T47D (cell line): Measurements from ENCODE around the gene EPB41L2.
"Not testable (repeated sequence)": the region's sequence is repeated elsewhere in the genome, so short reads cannot be mapped to it uniquely, and the experiment has no call there.

Experiments
- DNase-seq, 2 experiments: peaks; one replicate each; pipeline versions ENCODE4 v3.0.0 to v3.0.0-alpha.2; 2011 to 2012; ENCODE audit warnings: low read depth in 1 of 2, low spot score in 1 of 2
- JUND ChIP-seq: IDR thresholded peaks from 2 replicates; pipeline ENCODE4 v1.6.1; 2012; ENCODE audit warnings: low read depth
- in situ Hi-C: cut with HindIII; loops from 2 replicates; pipeline ENCODE4 v1.10.0; 2016; ENCODE audit warnings: low sequenced_read_pairs, low pct_unique_long_range_greater_than_20kb

The EPB41L2 gene

GRCh38 chr6:130933712-130934200 is 129.3 kb downstream of the EPB41L2 start:
- peak in 1 of 2 experiments; percentile 89 for DNase-seq
- TF ChIP-seq JUND = peak; percentile 55; the same call in 1 of the 2 replicates
- in situ Hi-C loops = no loop called here

GRCh38 chr6:130932921-130933320 is 130.1 kb downstream of the EPB41L2 start:
- no peak for TF ChIP-seq JUND
- in situ Hi-C loops = no loop called here
- no peak for DNase-seq

- no peak for TF ChIP-seq JUND
- in situ Hi-C loops = no loop called here
- DNase-seq = no peak
Measured at GRCh38 chr6:130932438-130932837, 130.6 kb downstream of the EPB41L2 start.

DNA sequence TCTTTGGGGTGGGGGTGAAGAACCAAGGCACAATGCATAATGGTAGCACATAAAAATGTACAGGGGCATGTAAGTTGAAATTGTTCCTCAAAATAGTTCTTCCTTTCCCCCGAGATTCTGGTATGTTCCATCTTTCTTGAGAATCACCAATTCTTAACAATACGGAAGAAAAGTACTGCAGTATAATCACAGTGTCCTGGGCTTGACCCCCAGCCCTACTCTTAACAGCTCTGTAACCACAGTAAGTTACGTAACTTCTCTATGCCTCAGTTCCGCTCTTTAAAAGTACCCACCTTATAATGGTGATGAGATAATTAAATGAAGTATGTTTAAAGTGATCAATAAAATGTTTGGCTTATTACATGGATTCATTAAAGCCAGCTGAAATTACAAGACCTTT is 131.4 kb downstream of the EPB41L2 start:
- TF ChIP-seq JUND = no peak
- in situ Hi-C loops = no loop called here
- no peak for DNase-seq

DNA sequence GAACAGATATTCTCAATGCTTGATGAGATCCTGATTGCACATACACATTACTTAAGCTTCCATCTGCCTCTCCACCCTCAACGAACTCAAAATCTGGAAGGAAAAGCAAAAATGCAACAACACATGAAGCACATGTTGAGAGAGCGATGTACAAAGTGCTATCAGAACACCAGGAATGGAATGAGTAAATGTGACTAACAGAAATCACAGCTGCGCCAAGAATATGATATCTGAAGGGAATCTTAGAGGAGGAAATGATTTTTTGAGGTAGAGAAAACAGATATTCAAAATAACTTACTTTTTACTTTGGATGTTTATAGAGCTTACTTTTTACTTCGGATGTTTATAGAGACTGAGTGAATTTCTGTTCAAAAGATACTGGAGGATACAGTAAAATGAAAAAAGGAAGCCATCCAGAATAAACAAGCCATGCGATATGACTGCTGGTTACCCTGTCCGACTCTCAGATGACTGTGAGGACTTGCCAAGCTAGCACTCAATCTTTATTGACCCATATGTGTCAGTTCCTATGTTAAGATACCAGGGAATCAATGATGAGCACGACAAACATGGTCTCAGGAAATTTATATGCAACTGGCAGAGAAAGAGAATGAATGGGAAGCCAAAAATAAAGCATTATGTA is 133.9 kb downstream of the EPB41L2 start:
- DNase-seq = no peak
- in situ Hi-C loops = no loop called here
- no peak for TF ChIP-seq JUND

- in situ Hi-C loops = no loop called here
- TF ChIP-seq JUND = no peak
- no peak for DNase-seq
Measured at GRCh38 chr6:130928158-130928912, 134.7 kb downstream of the EPB41L2 start.

DNA sequence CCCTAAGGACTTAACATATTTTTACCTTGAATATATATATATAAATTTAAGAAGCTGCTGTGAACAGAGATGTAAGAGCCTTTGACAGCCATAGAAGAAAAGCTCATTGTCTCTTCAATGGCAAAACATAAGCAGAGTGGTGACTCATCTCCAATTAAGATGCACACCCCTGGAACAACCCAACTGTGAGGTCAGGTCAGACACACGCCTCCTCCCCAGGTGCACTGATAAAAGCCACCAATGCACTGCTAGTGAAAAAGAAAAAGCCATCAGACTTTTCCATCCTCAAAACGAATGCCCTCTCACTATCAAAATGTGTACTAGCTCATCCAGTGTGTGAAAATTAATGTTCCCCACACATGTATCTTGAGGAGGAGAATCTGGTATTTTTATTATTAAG is 135.7 kb downstream of the EPB41L2 start:
- no peak for DNase-seq
- in situ Hi-C loops = no loop called here
- no peak for TF ChIP-seq JUND

GRCh38 chr6:130923350-130923749 is 139.7 kb downstream of the EPB41L2 start:
- DNase-seq = no peak
- in situ Hi-C loops = no loop called here
- no peak for TF ChIP-seq JUND

DNA sequence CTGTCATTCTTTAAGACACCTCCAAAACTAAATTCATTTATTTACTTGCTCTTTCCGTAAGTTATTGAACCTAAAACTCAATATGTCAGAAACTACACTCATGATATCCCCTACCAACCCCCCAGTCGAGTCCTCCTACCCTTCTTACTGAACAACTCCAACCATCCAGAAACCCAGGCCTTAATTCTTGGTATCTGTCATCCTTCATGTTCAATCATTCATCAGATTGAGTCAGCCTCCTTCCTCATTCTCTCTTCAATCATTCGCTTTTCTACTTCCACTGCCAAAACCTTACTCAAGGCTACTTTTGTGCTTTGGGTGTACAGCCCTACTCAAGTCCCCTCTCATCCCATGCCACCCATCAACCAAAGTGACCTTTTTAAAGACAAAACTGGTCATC is 140.1 kb downstream of the EPB41L2 start:
- no peak for DNase-seq
- TF ChIP-seq JUND = no peak
- in situ Hi-C loops = no loop called here

GRCh38 chr6:130920969-130921368 is 142.1 kb downstream of the EPB41L2 start:
- TF ChIP-seq JUND = no peak
- no peak for DNase-seq
- in situ Hi-C loops = no loop called here

GRCh38 chr6:130918171-130918570 is 144.9 kb downstream of the EPB41L2 start:
- DNase-seq = no peak
- no peak for TF ChIP-seq JUND
- in situ Hi-C loops = no loop called here

DNA sequence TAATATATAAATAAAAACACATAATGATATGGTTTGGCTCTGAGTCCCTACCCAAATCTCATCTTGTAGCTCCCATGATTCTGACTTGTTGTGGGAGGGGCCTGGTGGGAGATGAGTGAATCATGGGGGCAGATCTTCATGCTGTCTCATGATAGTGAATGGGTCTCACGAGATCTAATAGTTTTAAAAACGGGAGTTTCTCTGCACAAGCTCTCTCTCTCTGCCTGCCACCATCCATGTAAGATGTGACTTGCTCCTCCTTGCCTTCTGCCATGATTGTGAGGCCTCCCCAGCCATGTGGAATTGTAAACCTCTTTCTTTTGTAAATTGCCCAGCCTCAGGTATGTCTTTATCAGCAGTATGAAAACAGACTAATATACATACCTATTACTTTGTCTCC is 147.4 kb downstream of the EPB41L2 start:
- DNase-seq, in situ Hi-C loops: not testable (repeated sequence)

GRCh38 chr6:130913120-130913519 is 149.9 kb downstream of the EPB41L2 start:
- no peak for DNase-seq
- in situ Hi-C loops = no loop called here
- no peak for TF ChIP-seq JUND
